Measurements from ENCODE around the gene TPPP2.

Gene TPPP2

DNA sequence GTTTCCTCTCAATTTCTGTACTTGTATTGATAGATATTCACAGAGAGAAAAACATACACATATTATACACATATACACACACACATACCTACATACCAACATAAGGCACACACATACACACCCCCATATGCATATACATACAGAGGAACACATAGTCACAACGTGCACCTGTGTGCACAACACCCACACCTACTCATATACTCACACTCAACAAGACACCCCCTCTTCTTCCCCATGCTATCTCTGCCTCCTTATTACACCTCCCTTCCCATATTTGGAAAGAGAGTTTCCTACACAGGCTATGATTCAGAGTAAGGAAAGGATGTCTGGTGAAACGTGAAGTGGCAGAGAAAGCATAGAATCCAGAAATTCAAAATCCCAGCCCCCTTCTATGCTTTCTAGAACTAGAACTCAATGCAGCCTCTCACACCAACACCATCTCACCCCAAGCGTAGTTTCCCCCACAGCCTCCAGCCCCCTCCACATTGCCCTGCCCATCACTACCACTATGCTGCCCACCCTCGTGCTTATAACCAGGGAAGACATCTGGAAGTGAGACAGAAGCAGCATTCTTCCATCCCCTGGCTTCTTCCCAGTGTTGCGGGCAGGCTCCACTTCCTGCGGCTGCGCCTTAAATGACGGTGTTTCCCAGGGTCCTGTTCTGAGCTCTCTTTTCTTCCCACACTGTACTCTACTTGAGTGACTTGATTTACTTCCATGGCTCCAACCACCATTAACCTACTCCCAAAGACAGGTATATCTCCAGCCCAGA lies 30.0 kb downstream of the TPPP2 start:
- DNase-seq: no peak

DNA sequence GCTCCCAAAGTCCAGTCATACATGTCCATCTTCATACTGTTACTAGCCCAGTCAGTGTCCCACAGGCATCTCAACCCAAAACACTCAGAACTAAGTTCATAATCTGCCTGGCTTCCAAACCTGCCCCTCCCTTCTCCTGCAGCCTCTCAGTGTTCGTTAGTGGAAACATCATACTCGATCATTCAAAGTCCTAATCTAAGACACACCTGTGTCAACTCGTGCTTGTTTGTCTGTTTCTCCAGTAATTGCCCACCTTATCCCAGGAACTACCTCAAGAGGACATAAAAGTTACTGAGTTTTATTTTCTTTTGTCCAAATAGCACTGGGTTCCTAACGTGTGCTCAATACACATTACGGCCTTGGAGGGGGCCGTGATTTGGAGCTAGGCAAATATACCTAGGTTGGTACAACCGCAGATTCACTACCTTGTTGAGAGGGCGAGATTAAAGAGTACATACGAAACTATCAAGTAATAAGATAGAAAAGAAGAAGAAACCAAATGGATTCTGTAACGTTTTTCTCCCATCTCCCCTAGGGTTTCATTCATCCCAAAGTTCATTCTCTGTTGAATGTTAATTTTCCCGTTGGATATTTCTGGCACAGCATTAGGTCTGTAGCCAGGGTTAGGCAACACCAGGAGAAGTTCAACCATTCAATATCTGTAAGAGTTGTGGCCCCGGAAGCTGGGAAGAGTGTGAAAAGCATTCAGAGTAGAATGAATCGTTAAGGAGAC lies 30.8 kb downstream of the TPPP2 start:
- no peak for DNase-seq

DNA sequence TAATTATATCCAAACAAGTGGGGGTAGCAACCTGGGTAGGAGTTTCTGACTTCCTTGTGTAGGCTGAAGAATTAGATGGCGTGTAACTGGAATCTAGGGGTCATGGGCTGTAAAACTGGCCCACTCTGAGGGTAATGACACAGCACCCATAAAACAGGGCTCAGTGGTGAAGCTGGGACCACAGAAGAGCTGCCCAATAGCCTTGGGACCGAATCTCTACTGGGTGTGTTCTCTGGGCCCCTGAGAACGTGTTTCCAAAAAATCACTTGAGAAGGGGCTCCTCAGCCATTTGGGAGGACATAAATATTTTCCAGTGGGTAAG lies 31.3 kb downstream of the TPPP2 start:
- DNase-seq: no peak

DNA sequence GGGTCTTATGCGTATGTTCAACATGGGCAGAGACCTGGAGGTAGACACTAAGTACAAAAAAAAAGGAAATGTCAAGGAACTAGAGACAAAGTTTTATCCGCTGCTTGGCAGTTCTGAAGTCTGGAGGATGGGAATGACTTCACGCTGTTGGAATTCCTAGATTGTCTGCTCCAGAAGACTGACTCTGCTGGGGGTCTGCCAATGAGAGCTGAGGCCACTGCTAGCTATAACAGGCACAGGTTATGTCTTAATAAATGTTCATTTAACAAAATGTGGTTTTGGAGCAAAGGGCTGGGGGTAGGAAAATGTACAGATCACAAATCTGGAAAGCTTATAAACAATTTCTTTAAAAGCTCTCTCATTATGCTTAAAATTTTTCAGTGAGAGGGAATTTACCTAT lies 33.5 kb downstream of the TPPP2 start:
- DNase-seq: no peak

DNA sequence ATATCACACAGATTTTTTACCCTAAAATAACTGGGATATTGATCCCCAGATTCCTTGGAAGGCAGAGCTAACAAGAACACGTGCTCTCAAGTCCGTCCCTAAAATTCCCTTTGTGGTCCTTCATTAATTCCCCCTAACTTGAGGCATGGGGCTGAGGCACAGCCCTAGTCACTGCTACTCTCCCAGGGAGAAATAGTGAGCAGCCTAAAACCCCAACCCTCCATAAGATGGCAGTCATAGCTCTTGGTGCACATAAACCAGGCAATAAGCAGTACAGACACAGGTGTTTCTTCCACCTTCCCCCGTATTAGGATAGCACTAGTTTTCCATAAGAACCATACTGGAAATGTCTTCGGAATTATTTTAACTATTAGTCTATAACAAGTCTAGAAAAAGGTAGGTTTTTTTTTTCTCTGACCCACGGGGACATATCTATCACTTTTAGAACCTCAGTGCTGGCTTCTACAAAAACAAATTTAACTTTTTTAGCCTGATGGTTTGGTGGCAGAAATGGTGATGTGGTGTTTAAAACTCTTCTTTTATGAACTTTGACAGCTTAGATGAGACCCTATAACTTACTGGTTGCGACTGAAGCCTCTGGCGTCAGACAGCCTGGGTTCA lies 37.0 kb downstream of the TPPP2 start:
- DNase-seq: no peak

DNA sequence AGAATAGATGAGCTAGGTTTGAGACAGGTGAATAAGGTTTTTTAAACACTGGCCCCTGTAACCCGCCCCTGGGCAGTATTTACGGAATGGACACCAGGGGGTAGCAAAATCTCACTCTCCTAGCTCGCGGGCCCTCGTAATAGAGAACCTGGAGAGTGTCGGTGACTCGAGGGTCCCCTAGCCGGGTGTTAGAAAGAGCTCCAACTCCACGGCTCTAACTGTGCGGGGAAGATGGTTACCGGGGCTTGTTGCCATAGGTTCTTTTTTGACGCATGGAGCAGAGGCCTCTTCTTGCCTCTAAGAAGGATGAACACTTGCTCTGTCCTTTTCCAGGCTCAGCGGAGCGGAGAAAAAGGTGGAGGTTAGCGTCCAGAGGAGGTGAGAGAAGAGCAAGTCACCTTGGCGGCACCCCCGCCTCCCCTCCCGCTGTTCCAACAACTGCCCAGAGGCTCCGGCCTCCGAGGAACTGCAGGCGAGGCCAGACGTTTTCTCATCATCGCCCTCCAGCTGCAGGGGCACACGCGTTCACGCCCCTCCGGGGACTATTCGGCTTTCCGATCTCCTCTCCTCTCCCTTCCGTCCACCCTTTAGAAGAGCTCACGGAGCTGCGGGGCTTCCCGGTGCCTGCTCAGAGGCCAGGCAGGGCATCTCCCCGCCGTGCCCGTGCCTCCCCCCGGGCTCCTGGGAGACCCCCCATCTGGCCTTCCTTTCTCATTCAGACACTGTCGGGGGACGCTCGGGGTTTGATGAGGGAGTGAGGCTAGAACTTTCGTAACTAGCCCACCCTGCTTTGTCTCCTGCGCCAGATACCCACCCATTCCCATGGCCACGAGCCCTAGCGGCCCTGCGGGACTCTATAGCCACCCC lies 38.7 kb downstream of the TPPP2 start:
- peak; percentile 58 for DNase-seq

DNA sequence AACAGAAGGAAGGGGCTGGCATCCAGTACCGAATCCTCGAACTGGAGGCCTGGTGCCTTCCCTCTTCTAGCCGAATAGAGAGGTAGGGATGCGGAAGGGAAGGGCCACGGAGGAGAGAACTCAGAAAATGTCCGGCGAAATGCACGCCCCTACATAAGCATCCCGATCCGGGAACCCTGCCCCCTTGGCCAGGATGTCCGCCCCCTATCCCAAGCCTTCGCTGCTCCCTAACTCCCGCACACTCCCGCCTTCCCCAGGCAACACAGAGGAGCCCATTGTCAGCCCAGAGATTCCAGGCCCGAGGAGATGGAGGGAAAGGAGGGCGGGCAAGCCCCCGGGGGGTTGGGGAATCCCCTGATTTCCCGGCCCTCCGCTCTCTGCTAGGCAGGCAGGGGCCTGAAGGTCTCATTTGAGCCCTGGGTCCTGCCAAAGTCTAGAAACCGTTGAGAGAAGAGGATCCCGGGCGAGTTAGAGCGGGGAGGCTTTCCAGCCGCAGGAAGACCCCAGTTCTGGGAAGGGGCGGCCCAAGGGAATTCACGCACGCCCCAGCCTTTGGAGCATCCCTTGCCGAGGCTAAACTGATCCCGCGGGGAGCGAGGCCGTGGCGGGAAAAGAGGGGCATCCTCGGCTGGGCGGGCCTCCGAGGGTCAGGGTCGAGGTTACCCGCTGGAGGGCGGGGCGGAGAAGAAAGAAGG lies 39.5 kb downstream of the TPPP2 start:
- DNase-seq: no peak

DNA sequence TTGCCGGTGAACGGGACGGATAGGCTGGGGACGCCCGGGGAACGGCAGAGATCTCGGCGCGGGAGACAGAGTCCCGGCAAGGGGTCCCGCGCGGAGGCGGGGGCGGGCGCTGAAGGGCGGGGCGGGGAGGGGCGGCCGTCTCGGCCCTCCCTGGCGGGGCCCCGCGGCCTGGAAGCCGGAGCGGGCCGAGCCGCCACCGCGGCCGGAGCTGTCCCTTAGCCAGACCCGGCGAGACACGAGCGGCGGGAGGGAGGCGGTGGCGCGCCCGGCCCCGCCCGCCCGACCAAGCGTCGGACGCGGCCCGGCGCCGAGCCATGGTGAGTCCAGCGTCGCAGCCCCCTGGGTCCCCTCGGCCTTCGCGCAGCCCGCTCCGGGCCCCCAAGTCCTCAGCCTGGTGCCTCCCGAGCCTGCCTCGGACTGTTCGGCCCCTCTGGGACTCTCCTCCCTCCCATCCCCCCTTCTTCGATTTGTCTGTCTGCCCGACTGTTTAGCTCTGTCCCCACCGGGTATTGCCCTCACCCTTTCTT lies 40.1 kb downstream of the TPPP2 start, which contains the start of gene ARHGEF40:
TSS of gene ARHGEF40 (plus strand) at position 222 of the 527 bp plus-strand sequence. CDS start at position 315, 93 bp downstream.
- DNase-seq: no peak

DNA sequence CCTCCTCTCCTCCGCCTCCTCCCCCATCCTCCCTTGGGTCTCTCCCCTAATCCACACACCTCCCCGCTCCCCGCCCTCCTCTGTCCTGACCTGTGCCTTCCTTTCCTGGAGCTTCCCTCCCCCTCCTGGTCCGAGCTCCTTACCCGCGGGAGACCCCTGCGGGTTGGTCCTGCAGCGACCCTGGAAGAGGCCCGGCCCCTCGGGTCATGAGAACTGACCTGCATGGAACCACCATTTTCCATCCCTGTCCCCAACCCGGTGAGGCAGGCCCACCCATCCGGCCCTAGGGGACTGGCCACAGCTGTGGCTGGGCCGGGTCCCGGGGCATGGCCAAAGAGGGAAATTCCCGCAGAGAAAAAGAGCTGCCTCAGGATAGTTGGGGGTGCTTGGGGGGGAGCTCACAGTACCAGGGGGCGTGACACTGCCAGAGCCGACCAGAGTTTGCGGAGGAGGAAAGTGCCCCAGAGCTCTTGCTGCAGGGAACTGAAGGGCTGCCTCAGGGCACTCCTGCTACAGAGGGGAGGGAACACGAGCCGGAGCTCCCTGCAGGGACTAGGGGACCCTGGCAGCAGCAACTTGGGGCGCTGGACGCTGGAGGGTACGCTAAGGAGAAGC lies 40.7 kb downstream of the TPPP2 start:
- DNase-seq: no peak

DNA sequence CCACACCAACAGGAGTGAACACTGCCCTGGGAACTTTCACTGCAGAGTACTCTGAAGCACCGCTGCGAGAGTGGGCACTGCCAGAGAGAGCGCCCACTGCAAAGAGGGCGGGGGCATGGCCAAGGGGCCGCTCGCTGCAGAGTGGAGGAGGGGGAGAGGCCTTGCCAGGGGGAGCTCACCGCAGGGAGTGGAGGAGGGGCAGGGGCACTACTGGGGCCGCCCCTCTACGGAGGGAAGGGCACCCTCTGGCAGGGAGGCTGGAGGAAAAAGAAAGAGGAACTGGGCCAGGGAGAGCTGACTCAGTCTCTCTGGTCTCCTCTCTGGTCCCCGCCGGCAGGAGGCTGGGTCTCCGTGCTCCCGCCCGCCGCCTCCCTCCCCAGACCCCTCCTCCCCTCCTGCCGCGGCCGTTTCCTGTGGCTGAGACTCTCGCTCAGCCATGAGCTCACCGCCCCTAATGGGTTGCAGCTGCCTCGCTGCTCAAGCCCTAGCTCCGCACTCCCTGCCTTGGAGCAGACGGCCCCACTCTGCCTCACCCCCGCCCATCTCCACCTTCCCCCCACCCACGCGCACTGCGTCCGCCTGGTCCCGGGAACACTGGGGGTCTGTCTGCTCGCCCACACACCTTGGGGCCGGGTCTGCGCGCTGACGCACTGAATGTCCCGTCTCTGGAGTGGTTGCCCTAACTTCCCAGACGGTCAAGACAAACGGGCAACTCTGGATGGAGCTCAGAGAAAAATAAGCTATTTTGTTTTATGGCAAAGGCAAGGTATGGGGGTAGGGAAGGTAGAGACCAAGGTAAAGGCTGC lies 41.4 kb downstream of the TPPP2 start:
- DNase-seq: peak; percentile 41

DNA sequence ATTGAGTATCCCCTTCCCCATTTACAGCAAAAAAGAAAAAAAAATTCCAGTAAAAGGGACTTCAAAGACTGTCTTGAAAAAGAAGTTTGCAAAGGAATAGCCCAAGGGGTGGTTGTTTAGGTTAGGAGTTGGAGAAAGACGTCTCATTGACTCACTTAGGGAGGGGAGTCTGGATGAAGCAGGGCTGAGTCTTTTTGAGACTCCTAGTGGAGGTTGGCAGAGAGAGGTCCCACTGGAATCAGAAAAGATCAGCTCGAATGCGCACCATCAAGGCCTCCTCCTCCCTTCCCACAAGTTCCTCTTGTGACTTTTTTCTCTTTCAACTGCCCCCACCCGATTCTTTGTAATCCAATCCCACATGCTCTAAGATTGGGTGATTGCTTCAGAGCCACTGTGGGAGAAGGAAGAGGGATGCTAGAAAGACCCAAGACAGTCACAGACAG lies 42.0 kb downstream of the TPPP2 start:
- no peak for DNase-seq

DNA sequence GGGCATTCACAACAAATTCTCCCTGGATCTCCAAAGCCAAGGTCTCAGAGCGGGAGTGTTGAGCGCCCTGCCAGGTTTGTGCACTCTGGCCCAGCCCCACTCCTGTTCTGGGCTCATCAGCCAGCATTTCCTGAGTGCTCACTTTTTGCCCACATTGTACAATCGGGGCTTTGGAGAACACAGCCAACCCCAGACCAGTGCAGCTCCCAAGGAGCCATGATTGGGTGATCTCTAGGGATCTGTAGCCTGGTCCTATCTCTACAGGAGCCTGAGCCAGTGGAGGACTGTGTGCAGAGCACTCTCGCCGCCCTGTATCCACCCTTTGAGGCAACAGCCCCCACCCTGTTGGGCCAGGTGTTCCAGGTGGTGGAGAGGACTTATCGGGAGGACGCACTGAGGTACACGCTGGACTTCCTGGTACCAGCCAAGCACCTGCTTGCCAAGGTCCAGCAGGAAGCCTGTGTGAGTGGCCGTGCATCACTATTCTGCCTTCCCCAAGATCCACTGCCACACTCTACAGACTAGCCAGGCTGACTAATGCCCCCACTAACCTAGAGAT lies 42.8 kb downstream of the TPPP2 start:
- DNase-seq: no peak

DNA sequence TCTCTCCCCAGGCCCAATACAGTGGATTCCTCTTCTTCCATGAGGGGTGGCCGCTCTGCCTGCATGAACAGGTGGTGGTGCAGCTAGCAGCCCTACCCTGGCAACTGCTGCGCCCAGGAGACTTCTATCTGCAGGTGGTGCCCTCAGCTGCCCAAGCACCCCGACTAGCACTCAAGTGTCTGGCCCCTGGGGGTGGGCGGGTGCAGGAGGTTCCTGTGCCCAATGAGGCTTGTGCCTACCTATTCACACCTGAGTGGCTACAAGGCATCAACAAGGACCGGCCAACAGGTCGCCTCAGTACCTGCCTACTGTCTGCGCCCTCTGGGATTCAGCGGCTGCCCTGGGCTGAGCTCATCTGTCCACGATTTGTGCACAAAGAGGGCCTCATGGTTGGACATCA lies 43.9 kb downstream of the TPPP2 start:
- DNase-seq: no peak

DNA sequence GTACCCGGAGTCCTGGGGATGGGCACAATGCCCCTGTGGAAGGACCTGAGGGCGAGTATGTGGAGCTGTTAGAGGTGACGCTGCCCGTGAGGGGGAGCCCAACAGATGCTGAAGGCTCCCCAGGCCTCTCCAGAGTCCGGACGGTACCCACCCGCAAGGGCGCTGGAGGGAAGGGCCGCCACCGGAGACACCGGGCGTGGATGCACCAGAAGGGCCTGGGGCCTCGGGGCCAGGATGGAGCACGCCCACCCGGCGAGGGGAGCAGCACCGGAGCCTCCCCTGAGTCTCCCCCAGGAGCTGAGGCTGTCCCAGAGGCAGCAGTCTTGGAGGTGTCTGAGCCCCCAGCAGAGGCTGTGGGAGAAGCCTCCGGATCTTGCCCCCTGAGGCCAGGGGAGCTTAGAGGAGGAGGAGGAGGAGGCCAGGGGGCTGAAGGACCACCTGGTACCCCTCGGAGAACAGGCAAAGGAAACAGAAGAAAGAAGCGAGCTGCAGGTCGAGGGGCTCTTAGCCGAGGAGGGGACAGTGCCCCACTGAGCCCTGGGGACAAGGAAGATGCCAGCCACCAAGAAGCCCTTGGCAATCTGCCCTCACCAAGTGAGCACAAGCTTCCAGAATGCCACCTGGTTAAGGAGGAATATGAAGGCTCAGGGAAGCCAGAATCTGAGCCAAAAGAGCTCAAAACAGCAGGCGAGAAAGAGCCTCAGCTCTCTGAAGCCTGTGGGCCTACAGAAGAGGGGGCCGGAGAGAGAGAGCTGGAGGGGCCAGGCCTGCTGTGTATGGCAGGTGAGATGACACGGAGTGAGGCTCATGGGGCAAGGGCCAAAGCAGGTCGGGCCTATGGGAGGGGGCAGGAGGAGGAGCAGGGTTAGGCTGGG lies 44.6 kb downstream of the TPPP2 start:
- no peak for DNase-seq

DNA sequence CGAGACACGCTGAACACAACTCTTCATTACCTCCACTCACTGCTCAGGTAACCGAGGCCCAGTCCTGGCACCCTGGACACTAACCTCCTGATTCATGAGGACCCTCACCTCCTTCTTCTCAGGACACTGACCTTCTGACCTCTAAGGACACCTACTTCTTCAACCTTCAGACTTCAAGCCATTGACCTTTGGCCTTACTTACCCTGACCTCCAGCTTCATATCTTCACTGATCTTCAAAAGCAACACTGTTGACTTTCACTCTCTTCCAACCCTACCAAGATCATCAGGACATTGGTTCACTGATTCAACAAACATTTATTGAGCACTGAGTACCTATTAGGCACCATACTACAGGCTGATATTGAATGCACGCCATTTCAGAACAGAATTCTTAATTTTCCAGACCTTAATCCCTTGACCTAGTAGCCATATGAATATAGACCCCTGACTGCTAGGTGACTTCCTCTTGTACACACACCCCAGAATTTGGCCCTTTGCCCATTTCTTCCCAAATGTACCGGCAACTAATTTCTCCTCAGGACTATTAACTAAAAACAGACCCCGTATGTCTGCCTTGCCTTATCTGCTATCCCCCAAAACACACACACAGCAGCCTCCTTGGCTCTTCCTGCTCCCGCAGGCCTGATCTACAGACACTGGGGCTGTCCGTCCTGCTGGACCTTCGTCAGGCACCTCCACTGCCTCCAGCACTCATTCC lies 45.9 kb downstream of the TPPP2 start:
- DNase-seq: no peak

DNA sequence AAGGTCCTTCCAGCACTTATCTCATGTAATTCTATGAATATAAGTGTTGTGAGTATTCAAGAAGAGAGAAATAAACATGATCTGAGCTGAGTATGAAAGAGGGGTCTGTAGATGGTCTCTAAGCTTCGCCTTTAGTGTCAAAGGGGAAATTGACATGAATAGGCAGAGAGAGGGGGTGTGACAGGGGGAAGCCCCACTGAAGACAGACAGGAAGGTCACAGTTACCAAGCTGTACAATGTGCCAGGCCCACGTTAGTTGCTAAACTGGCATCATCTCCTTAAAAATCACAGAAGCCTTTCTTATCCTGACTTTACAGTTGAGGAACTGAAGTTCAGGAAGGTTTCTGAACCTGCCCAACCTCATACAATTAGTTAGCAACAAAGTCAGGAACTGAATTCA lies 47.7 kb downstream of the TPPP2 start:
- no peak for DNase-seq

DNA sequence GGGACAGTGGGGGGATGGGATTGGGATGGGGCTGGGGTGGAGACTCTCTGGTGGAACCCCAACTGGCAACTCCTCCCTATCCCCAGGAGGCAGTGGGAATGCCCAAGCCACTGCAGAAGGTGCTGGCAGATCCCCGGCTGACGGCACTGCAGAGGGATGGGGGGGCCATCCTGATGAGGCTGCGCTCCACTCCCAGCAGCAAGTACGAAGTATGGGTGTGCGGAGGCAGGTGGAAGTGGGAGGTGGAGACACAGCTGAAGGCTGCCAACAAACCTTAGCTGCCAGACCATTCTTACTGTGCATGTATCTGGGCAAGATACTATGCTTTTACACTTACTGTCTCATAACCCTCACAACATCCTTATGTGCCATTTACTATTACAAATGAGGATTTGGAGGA lies 48.3 kb downstream of the TPPP2 start:
- DNase-seq: no peak

DNA sequence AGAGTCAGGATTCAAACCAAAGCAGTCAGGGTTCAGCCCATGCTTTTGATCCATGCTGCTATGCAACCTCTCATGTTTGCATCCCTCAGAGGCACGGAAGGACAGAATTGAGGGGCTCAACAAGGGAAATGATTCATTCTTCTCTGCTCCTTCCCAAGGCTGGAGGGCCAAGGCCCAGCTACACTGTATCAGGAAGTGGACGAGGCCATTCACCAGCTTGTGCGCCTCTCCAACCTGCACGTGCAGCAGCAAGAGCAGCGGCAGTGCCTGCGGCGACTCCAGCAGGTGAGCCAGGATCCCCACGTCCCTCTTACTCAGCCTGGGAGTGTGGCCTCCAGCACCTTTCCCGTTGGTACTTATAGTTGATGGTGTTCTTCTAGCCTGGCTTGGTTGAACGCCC lies 48.7 kb downstream of the TPPP2 start:
- no peak for DNase-seq

Measured in activated gamma-delta T cell treated with Interleukin-2 at 50 U/mL for 16 hours (primary cell).